ENCODE data around the gene ONECUT1.

DNA sequence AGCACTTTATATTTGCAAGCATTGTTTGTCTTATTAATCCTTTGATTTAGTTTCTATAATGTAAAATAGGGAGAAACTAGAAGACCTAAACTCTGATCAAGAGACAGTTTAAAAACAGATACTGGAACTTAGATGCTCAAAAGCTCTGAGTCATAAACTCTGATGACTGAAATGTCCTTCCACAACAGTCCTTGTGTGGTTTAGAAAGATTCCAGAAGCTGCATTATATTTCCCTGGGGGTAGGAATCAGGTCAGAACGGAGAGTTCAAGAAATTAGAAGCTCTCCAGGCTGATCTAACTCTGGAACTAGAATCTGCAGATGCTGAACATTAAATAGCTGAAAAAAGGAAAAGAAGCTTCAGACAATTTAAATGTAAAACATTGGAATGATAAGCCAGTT, 18.3 kb upstream of the ONECUT1 start:
- TF ChIP-seq, protein P1, sequence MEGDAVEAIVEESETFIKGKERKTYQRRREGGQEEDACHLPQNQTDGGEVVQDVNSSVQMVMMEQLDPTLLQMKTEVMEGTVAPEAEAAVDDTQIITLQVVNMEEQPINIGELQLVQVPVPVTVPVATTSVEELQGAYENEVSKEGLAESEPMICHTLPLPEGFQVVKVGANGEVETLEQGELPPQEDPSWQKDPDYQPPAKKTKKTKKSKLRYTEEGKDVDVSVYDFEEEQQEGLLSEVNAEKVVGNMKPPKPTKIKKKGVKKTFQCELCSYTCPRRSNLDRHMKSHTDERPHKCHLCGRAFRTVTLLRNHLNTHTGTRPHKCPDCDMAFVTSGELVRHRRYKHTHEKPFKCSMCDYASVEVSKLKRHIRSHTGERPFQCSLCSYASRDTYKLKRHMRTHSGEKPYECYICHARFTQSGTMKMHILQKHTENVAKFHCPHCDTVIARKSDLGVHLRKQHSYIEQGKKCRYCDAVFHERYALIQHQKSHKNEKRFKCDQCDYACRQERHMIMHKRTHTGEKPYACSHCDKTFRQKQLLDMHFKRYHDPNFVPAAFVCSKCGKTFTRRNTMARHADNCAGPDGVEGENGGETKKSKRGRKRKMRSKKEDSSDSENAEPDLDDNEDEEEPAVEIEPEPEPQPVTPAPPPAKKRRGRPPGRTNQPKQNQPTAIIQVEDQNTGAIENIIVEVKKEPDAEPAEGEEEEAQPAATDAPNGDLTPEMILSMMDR (IDR thresholded peaks at IDR 0.05; ENCODE audit: low read depth, low read length): no peak
- no peak for TF ChIP-seq POLR2A (IDR thresholded peaks at IDR 0.05; ENCODE audit: extremely low read depth, insufficient read length)
- no peak for TF ChIP-seq MYC (IDR thresholded peaks at IDR 0.05; ENCODE audit: low read depth, low read length)
